Mesothelial cell of epicardium (in vitro differentiated cells): ENCODE results near the gene CNGB1. TPM values are rescaled to one million over a fixed set of nuclear protein-coding genes. Genes with fewer than 3 reads are reported as not detected.
"Not testable (repeated sequence)": the region's sequence is repeated elsewhere in the genome, so short reads cannot be mapped to it uniquely, and the experiment has no call there.

ENCODE experiments used
- DNase-seq, 2 experiments: peaks; one replicate each; pipeline ENCODE4 v3.0.0; 2021; ENCODE audit warnings: low spot score in 2 of 2; ENCODE audit not compliant: unreplicated experiment in 2 of 2
- H3K27ac Mint-ChIP-seq: 2 replicates; pipeline ENCODE4 v1.8.0; 2021; ENCODE audit warnings: mixed read lengths
- H3K27me3 Mint-ChIP-seq: 2 replicates; pipeline ENCODE4 v1.8.0; 2021; ENCODE audit warnings: low read depth, mixed read lengths
- H3K36me3 Mint-ChIP-seq: 2 replicates; pipeline ENCODE4 v1.8.0; 2021; ENCODE audit warnings: mixed read lengths
- H3K4me1 Mint-ChIP-seq: 2 replicates; pipeline ENCODE4 v1.8.0; 2021; ENCODE audit warnings: mixed read lengths
- H3K4me3 Mint-ChIP-seq: 2 replicates; pipeline ENCODE4 v1.8.0; 2021; ENCODE audit warnings: mild to moderate bottlenecking, moderate library complexity, mixed read lengths
- H3K9me3 Mint-ChIP-seq: 2 replicates; pipeline ENCODE4 v1.8.0; 2021; ENCODE audit warnings: mixed read lengths
- CTCF ChIP-seq: fragments of 200-600 bp; sonication (generic); IDR thresholded peaks from one replicate; pipeline ENCODE4 v1.5.0; 2021; ENCODE audit warnings: antibody characterized with exemption; ENCODE audit not compliant: unreplicated experiment
- total RNA-seq: library from RNA; stranded (reverse); gene quantifications from 3 replicates; pipeline ENCODE4 v1.2.1, GENCODE V29; 2021

The CNGB1 gene
- total RNA-seq, 1 donor from 2014 or later = 0.07 TPM

GRCh38 chr16:57852189-57852588 lies 118.7 kb downstream of the CNGB1 start:
- no peaks in the 10 kb centered on the region for H3K27me3 Mint-ChIP-seq
- no peak for DNase-seq
- no peak overlapping the region for H3K4me3 Mint-ChIP-seq
- peaks cover 3% of the 10 kb centered on the region for H3K36me3 Mint-ChIP-seq
- H3K4me1 Mint-ChIP-seq = peaks cover 2% of the 10 kb centered on the region
- no peak for TF ChIP-seq CTCF
- no peak overlapping the region for H3K27ac Mint-ChIP-seq
- peaks cover 7% of the 10 kb centered on the region for H3K9me3 Mint-ChIP-seq

- no peak for DNase-seq
- TF ChIP-seq CTCF = no peak
- Mint-ChIP-seq H3K27me3 (peaks cover 10% of the 10 kb centered on the region), H3K9me3 (no peaks in the 10 kb centered on the region), H3K27ac (no peak overlapping the region), H3K36me3 (no peaks in the 10 kb centered on the region), H3K4me3 (no peak overlapping the region), H3K4me1 (peaks cover 13% of the 10 kb centered on the region)
Observed at GRCh38 chr16:57848181-57848580, 122.7 kb downstream of the CNGB1 start.

GRCh38 chr16:57846931-57847330 lies 124.0 kb downstream of the CNGB1 start:
- DNase-seq, H3K9me3 Mint-ChIP-seq, H3K36me3 Mint-ChIP-seq, H3K4me3 Mint-ChIP-seq: not testable (repeated sequence)
- peaks cover 10% of the 10 kb centered on the region for H3K27me3 Mint-ChIP-seq
- H3K27ac Mint-ChIP-seq = peak overlapping the region; percentile 30
- peaks cover 16% of the 10 kb centered on the region for H3K4me1 Mint-ChIP-seq

- Mint-ChIP-seq H3K9me3 (no peaks in the 10 kb centered on the region), H3K27ac (peak overlapping the region; percentile 13), H3K4me3 (no peak overlapping the region), H3K27me3 (peaks cover 10% of the 10 kb centered on the region), H3K36me3 (no peaks in the 10 kb centered on the region), H3K4me1 (peaks cover 16% of the 10 kb centered on the region)
- peak in 1 of 2 experiments; percentile 42 for DNase-seq
- no peak for TF ChIP-seq CTCF
Observed at GRCh38 chr16:57846078-57846697, 124.7 kb downstream of the CNGB1 start.

- Mint-ChIP-seq H3K9me3 (no peaks in the 10 kb centered on the region), H3K36me3 (no peaks in the 10 kb centered on the region), H3K4me3 (no peak overlapping the region), H3K27me3 (peaks cover 10% of the 10 kb centered on the region), H3K4me1 (peaks cover 16% of the 10 kb centered on the region), H3K27ac (no peak overlapping the region)
- DNase-seq = no peak
- no peak for TF ChIP-seq CTCF
Observed at GRCh38 chr16:57845115-57845514, 125.8 kb downstream of the CNGB1 start.

GRCh38 chr16:57844416-57845030 lies 126.4 kb downstream of the CNGB1 start:
- no peaks in the 10 kb centered on the region for H3K9me3 Mint-ChIP-seq
- no peak overlapping the region for H3K27ac Mint-ChIP-seq
- H3K36me3 Mint-ChIP-seq = no peaks in the 10 kb centered on the region
- H3K4me1 Mint-ChIP-seq = peaks cover 16% of the 10 kb centered on the region
- peaks cover 10% of the 10 kb centered on the region for H3K27me3 Mint-ChIP-seq
- no peak for DNase-seq
- no peak overlapping the region for H3K4me3 Mint-ChIP-seq
- TF ChIP-seq CTCF = no peak
